Sigmoid colon (tissue), 7 donors: ENCODE data around the gene ABCB6. TPM values are rescaled to one million over a fixed set of nuclear protein-coding genes. Genes with fewer than 3 reads are reported as not detected.

ENCODE experiments used
- DNase-seq: peaks from one replicate; pipeline ENCODE4 v3.0.0-alpha.2; 2019
- H3K27ac ChIP-seq, 4 donors: fragments of 200-600 bp; sonication (generic); one replicate each; pipeline ENCODE4 v1.5.1; 2016 to 2019; ENCODE audit warnings: mild to moderate bottlenecking in 1 of 4
- H3K27me3 ChIP-seq, 3 donors: fragments of 200-600 bp; sonication (generic); one replicate each; pipeline ENCODE4 v1.5.1; 2019; ENCODE audit warnings: mild to moderate bottlenecking in 1 of 3
- H3K36me3 ChIP-seq, 4 donors: fragments of 200-600 bp; sonication (generic); one replicate each; pipeline ENCODE4 v1.5.1; 2016 to 2019
- H3K4me1 ChIP-seq, 4 donors: fragments of 200-600 bp; sonication (generic); one replicate each; pipeline ENCODE4 v1.5.1; 2017 to 2019
- H3K4me3 ChIP-seq, 4 donors: fragments of 200-600 bp; sonication (generic); one replicate each; pipeline ENCODE4 v1.5.1; 2017 to 2019; ENCODE audit warnings: mild to moderate bottlenecking in 2 of 4, moderate library complexity in 1 of 4
- H3K9me3 ChIP-seq, 4 donors: fragments of 200-600 bp in 3 of 4; sonication (generic) in 3 of 4; one replicate each; pipeline versions ENCODE4 v1.5.1 to v1.6.1; 2013 to 2019
- EP300 ChIP-seq, 4 donors: sonication (generic); formaldehyde crosslinking; IDR thresholded peaks; one replicate each; pipeline ENCODE4 v1.6.1; 2017; ENCODE audit warnings: antibody characterized with exemption in 4 of 4
- POLR2A ChIP-seq, 2 donors: fragments of 450-650 bp; IDR thresholded peaks; one replicate each; pipeline ENCODE4 v1.6.1; 2016; ENCODE audit warnings: antibody characterized with exemption in 2 of 2, mild to moderate bottlenecking in 2 of 2, moderate library complexity in 2 of 2
- POLR2AphosphoS5 ChIP-seq, 4 donors: sonication (generic); formaldehyde crosslinking; IDR thresholded peaks; one replicate each; pipeline ENCODE4 v1.6.1; 2017; ENCODE audit warnings: antibody characterized with exemption in 4 of 4
- WGBS, 2 donors: extraction: QIAGEN DNeasy Blood & Tissue Kit; methylation state at CpG; one replicate each; pipeline ENCODE4 v1.1.7; 2013; 5-methylcytosine and 5-hydroxymethylcytosine counted together
- intact Hi-C: fragments of 100-400 bp; cut with DNase I; formaldehyde crosslinking; loops from one replicate; pipeline ENCODE4 v1.15.1; 2023
- polyA plus RNA-seq, 3 donors: library from polyadenylated mRNA; stranded (reverse); fragments of 200-250 nt; gene quantifications; one replicate each; pipeline ENCODE4 v1.2.3, GENCODE V29; 2013
- total RNA-seq, 4 donors: library from RNA; depleted of rRNA; stranded (reverse); fragments of >200 nt; gene quantifications; one replicate each; pipeline ENCODE4 v1.1.0, GENCODE V29; 2016
- TF ChIP-seq, protein P1 (sequence below), 4 experiments: fragments of 450-650 bp in 3 of 4; fragments of 200-600 bp in 1 of 4; IDR thresholded peaks; one replicate each; pipeline ENCODE4 v1.5.1; 2016 to 2019; ENCODE audit warnings: antibody characterized with exemption in 4 of 4, mild to moderate bottlenecking in 3 of 4, moderate library complexity in 2 of 4
- donor health status: healthy with polysubstance abuse.
- donor health status: Bipolar disorder and iron deficiency.
- donor health status: healthy.

The ABCB6 gene
- total and polyA plus RNA-seq, 7 donors = 4.8 to 39.3 (median 16.1) TPM; not detected in 1

DNA sequence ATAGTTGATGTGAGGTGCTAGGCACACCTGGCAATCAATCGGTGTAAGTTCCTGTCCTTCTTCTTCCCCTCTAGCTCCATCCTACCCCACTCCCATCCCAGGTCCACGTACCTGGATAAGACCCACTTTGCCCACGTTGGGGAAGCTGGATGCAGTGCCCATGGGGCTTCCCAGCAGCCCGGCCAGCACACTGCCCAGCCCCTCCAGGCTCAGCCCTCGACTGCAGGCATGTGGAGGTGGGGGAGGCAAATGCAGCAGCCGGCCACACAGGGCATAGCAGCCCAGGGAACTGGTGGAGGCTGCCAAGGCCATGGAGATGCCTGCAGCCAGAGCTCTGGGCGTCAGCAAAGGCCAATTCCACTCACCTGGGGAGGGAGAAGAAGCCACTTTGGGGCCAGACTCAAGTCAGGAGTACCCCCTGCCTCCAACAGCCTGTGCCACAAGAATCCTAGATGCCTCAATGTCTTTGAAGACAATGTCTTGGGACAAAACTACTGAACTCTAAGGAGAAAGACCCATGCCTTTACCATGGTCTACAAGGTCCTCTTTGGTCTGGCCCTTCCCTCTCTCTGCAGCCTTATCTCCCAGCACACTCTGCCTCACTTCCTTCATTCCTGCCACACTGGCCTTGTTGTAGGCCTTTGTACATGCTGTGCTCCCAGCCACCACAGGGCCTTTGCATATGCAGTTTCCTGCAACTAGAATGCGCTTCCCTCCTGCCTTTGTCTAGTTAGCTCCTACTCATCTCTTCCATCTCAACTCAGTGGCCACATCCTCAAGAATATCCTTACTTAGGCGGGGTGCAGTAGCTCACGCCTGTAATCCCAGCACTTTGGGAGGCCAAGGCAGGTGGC is 53.5 kb downstream of the ABCB6 start:
- WGBS, 2 donors = 93% methylated on average over 10 of the region's 10 CpGs
- no peak for DNase-seq
- Histone ChIP-seq H3K27ac (no peak overlapping the region), H3K27me3 (no peaks in the 10 kb centered on the region), H3K36me3 (no peaks in the 10 kb centered on the region), H3K4me3 (no peak overlapping the region), H3K9me3 (no peaks in the 10 kb centered on the region), H3K4me1 (peaks cover 0 to 7% (median 5%) of the 10 kb centered on the region in 4 donors)
- intact Hi-C loops = no loop called here
- TF ChIP-seq, protein P1, sequence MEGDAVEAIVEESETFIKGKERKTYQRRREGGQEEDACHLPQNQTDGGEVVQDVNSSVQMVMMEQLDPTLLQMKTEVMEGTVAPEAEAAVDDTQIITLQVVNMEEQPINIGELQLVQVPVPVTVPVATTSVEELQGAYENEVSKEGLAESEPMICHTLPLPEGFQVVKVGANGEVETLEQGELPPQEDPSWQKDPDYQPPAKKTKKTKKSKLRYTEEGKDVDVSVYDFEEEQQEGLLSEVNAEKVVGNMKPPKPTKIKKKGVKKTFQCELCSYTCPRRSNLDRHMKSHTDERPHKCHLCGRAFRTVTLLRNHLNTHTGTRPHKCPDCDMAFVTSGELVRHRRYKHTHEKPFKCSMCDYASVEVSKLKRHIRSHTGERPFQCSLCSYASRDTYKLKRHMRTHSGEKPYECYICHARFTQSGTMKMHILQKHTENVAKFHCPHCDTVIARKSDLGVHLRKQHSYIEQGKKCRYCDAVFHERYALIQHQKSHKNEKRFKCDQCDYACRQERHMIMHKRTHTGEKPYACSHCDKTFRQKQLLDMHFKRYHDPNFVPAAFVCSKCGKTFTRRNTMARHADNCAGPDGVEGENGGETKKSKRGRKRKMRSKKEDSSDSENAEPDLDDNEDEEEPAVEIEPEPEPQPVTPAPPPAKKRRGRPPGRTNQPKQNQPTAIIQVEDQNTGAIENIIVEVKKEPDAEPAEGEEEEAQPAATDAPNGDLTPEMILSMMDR (IDR thresholded peaks at IDR 0.05) = no peak
- no peak for TF ChIP-seq EP300 (IDR thresholded peaks at IDR 0.05)
- TF ChIP-seq POLR2A (IDR thresholded peaks at IDR 0.05) = no peak
- TF ChIP-seq POLR2AphosphoS5 (IDR thresholded peaks at IDR 0.05) = no peak

DNA sequence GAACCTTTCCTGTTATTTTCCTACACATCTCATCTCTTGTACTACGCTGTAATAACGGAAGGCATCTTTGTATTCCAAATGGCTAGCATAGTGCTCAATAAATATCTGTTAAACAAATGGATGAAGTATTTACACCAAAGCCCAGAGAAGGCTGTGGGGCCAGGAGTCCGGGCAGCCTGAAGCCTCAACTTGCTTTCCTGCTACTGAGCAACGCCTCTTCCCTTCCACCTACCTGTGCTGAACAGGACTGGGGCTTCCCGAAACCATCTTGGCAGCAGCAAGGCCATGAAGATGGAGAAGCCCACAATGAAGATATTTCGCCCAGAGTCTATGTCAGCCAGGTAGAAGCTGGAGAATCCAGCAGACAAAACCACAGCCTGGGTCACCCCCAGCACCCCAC is 55.6 kb downstream of the ABCB6 start:
- H3K4me3 ChIP-seq = no peak overlapping the region
- no peaks in the 10 kb centered on the region for H3K9me3 ChIP-seq
- DNase-seq = no peak
- no peak overlapping the region for H3K27ac ChIP-seq
- peaks cover 0 to 13% (median 10%) of the 10 kb centered on the region in 4 donors for H3K4me1 ChIP-seq
- WGBS, 2 donors = 95 to 96% methylated on average over 6 of the region's 6 CpGs
- no peaks in the 10 kb centered on the region for H3K27me3 ChIP-seq
- H3K36me3 ChIP-seq = no peaks in the 10 kb centered on the region
- TF ChIP-seq POLR2A (IDR thresholded peaks at IDR 0.05) = no peak
- TF ChIP-seq POLR2AphosphoS5 (IDR thresholded peaks at IDR 0.05) = no peak
- TF ChIP-seq, protein P1 (IDR thresholded peaks at IDR 0.05) = no peak
- no peak for TF ChIP-seq EP300 (IDR thresholded peaks at IDR 0.05)
- intact Hi-C loops = loop anchor here (5.0 kb wide), 1 partner anchor 224 kb away; the partner anchor contains the start of gene DNPEP

DNA sequence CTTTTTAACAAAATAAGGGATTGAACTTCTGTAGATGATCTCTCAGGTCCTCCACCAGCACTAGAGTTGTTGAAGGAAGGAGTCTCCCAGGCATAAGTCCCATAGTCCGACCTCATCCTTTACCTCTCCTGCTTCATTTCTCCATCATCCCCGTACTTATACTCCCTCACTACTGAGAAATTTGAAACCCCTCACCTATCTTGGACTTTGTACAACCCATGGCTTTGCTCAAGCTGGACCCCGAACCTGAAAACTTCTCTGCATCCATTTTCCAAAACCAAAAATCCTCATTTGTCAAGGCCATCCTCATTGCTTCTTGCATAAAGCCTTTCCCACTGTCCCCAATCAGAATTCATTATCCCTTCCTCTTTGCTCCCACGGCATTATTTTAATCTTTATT is 57.7 kb downstream of the ABCB6 start:
- TF ChIP-seq EP300 (IDR thresholded peaks at IDR 0.05) = no peak
- no peak for TF ChIP-seq POLR2A (IDR thresholded peaks at IDR 0.05)
- no peak for TF ChIP-seq POLR2AphosphoS5 (IDR thresholded peaks at IDR 0.05)
- TF ChIP-seq, protein P1 (IDR thresholded peaks at IDR 0.05) = no peak
- DNase-seq = no peak
- H3K9me3 ChIP-seq = no peaks in the 10 kb centered on the region
- intact Hi-C loops = loop anchor here (2.0 to 5.0 kb wide), 3 partner anchors 16 to 226 kb away; partner anchors contain the start of genes ABCB6, CNPPD1 and DNPEP
- H3K4me3 ChIP-seq = peak overlapping the region; percentile 70 to 75 (median 72)
- H3K36me3 ChIP-seq = peaks cover 0 to 15% (median 12%) of the 10 kb centered on the region in 4 donors
- peaks cover 0 to 13% (median 10%) of the 10 kb centered on the region in 4 donors for H3K4me1 ChIP-seq
- WGBS, 2 donors = 53 to 77% methylated on average over 4 of the region's 4 CpGs
- H3K27ac ChIP-seq = peak overlapping the region; percentile 93 to 99 (median 96)
- no peaks in the 10 kb centered on the region for H3K27me3 ChIP-seq

DNA sequence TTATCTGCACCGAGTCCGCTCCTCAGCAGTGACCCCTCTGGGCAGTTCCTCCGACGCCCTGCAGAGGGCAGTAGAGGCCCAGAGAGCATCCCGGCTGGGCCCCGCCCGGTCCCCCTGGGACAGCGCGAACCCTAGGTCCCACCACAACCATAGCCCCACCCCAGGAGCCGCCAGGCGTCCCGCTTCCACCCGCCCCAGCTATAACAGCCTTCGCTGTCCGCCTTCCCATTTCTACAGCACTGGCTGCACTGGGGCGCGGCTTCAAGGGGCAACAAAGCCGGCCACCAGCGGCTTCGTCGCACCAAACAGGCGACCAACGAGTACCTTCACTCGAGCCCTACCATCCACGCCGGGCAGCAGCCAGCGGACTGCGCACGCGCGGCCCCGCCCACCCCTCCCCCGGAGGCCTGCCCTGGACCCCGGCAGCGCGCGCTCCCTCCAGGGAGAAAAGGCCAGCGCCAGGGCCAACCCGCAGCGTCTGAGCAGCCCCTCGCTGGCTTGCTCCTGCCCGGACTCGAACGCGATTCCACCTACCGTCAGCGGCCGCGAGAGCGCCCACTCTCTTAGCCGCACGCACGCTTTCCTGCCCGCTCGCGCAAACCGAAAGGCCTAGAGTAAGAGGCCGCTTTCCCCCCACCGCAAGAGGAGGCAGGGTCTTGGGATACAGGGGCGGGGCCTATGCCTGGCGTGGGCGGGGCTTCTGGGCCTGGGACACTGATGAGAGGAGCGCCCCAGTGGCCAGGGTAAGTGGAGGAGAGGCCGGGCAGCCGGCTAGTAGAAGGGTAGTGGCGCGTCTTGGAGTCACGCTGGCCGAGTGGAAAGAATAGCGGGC is 58.4 kb downstream of the ABCB6 start, which contains the start of gene NHEJ1:
TSS of gene NHEJ1 (minus strand) at position 630 of the 832 bp plus-strand sequence. CDS start 2,453 bp downstream, outside the sequence.
- Histone ChIP-seq H3K9me3 (no peaks in the 10 kb centered on the region), H3K36me3 (peaks cover 0 to 20% (median 12%) of the 10 kb centered on the region in 4 donors), H3K4me3 (peak within 1 kb of the TSS; percentile 70 to 75 (median 72)), H3K27me3 (no peaks in the 10 kb centered on the region), H3K27ac (peak within 1 kb of the TSS; percentile 93 to 99 (median 96)), H3K4me1 (peaks cover 0 to 13% (median 10%) of the 10 kb centered on the region in 4 donors)
- peak; percentile 99 for DNase-seq
- WGBS, 2 donors = 0% methylated on average over 70 of the region's 70 CpGs
- intact Hi-C loops = loop anchor here (1.0 to 5.0 kb wide), 6 partner anchors 16 to 227 kb away; partner anchors contain the start of genes ABCB6, CNPPD1 and DNPEP
- TF ChIP-seq POLR2A (IDR thresholded peaks at IDR 0.05) (peak; percentile 42 to 53), POLR2AphosphoS5 (IDR thresholded peaks at IDR 0.05) (peak; percentile 57 to 88 (median 80)), EP300 (IDR thresholded peaks at IDR 0.05) (no peak)
- TF ChIP-seq, protein P1 (IDR thresholded peaks at IDR 0.05) = peak; percentile 93 to 100 (median 98)
